ENCODE measurements around the gene CEP57L1. TPM values are rescaled to one million over a fixed set of nuclear protein-coding genes. Genes with fewer than 3 reads are reported as not detected.

CEP57L1 gene
- total and polyA plus RNA-seq, 5 donors: 7.1 to 10.4 (median 8.3) TPM

DNA sequence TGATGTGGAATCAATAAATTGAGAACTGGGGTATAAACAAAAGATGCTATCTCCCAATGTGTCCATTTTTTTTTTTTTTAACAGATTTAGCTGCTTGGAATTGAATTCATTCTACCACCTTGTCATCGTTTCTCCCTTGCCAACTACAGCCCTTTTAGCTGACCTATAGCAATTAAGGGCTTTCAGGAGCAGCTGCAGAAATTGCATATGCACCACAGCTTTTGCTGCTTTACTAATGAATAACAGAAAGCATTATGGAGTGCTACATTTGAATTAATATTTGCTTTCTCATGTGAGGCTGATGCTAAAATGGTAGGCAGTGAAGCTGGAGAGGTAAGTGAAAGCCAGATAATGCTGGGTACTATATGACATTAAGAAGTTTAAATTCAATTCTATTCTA, 6.3 kb upstream of the CEP57L1 start:
- H3K27ac ChIP-seq (ENCODE audit: low read length): no peak overlapping the region
- H3K27me3 ChIP-seq (ENCODE audit: control insufficient read depth, insufficient read depth): no peaks in the 10 kb centered on the region
- peaks cover 5% of the 10 kb centered on the region for H3K4me1 ChIP-seq (ENCODE audit: control insufficient read depth, insufficient read depth, low read length)
- no peak for ATAC-seq
- H3K9me3 ChIP-seq (ENCODE audit: control insufficient read depth, low read length): no peaks in the 10 kb centered on the region
- WGBS: 73% methylated on average over 1 of the region's 1 CpG
- DNase-seq: no peak
- intact Hi-C loops (cut with DNase I): no loop called here
- H3K4me3 ChIP-seq (ENCODE audit: low read length): peak overlapping the region; percentile 35

DNA sequence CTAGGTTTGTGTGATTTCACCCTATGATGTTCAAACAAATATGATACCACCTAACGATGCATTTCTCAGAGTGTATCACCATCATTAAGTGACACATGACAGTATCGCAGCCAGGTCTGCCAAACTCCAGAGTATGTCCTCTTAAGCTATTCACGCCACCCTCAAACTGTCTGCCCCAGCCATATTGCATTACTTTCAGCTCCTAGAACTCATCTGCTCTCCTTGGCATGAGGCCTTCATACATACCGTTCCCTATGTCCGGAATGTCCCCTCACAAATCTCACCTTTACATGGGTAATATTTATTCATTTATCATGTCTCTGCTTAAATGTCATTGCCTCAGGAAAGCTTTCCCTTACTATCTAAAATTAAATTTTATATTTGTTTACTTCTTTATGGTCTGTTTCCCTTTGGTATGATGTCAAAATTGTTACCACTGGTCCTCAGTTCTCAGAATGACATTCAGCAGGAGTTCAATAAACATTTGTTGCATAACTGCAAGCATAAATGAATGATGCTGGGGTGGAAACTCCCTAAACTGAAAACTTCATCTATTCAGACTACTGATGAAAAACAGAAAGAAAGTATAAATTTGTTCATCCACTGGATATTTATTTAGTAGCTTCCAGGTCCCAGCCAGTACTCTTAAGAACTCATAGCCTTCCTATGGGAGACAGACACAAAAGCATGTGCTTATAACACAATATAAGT, 3.8 kb upstream of the CEP57L1 start:
- no peak for ATAC-seq
- 73% methylated on average over 5 of the region's 5 CpGs for WGBS
- no peak for DNase-seq
- Histone ChIP-seq H3K27me3 (ENCODE audit: control insufficient read depth, insufficient read depth) (no peaks in the 10 kb centered on the region), H3K9me3 (ENCODE audit: control insufficient read depth, low read length) (no peaks in the 10 kb centered on the region), H3K27ac (ENCODE audit: low read length) (peak overlapping the region; percentile 39), H3K4me3 (ENCODE audit: low read length) (peak overlapping the region; percentile 85), H3K4me1 (ENCODE audit: control insufficient read depth, insufficient read depth, low read length) (peaks cover 3% of the 10 kb centered on the region)
- intact Hi-C loops (cut with DNase I): loop anchor here in 2 of 4 donors (10.0 kb wide), 1 partner anchor 293 kb away; the partner anchor contains the start of gene CD164 (in 2 of the 2)

DNA sequence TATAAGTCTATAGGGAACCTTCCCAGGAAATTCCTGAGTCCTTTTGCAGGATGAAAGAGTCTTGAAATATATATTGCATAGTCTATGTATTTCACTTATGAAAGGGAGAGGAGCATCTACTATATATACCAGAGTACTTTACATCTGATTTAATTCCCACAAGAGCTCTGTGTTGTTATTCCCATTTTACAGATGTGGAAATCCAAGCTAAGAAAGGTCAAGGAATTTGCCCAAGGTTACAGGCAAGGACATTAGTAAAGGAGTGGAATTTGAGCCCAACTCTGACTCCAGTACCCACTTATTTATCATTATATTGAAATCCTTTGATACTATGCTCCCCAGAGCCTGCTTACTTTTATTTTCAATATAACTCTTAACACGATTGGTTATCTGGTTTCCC, 3.2 kb upstream of the CEP57L1 start:
- ATAC-seq: no peak
- Histone ChIP-seq H3K9me3 (ENCODE audit: control insufficient read depth, low read length) (no peaks in the 10 kb centered on the region), H3K4me1 (ENCODE audit: control insufficient read depth, insufficient read depth, low read length) (peaks cover 3% of the 10 kb centered on the region), H3K27ac (ENCODE audit: low read length) (no peak overlapping the region), H3K4me3 (ENCODE audit: low read length) (peak overlapping the region; percentile 85), H3K27me3 (ENCODE audit: control insufficient read depth, insufficient read depth) (no peaks in the 10 kb centered on the region)
- intact Hi-C loops (cut with DNase I): loop anchor here in 2 of 4 donors (10.0 kb wide), 1 partner anchor 293 kb away; the partner anchor contains the start of gene CD164 (in 2 of the 2)
- WGBS: 12% methylated on average over 1 of the region's 1 CpG
- no peak for DNase-seq

- Histone ChIP-seq H3K4me3 (ENCODE audit: low read length) (peak overlapping the region; percentile 85), H3K9me3 (ENCODE audit: control insufficient read depth, low read length) (no peaks in the 10 kb centered on the region), H3K27ac (ENCODE audit: low read length) (peak overlapping the region; percentile 82), H3K4me1 (ENCODE audit: control insufficient read depth, insufficient read depth, low read length) (peaks cover 3% of the 10 kb centered on the region), H3K27me3 (ENCODE audit: control insufficient read depth, insufficient read depth) (no peaks in the 10 kb centered on the region)
- DNase-seq (no peak), ATAC-seq (no peak)
- under 1% methylated on average over 19 of the region's 19 CpGs for WGBS
- intact Hi-C loops (cut with DNase I): loop anchor here in 2 of 4 donors (10.0 kb wide), 1 partner anchor 291 kb away; the partner anchor contains the start of gene CD164 (in 2 of the 2)
Observed at GRCh38 chr6:109093732-109094415, 1.4 kb upstream of the CEP57L1 start.

DNA sequence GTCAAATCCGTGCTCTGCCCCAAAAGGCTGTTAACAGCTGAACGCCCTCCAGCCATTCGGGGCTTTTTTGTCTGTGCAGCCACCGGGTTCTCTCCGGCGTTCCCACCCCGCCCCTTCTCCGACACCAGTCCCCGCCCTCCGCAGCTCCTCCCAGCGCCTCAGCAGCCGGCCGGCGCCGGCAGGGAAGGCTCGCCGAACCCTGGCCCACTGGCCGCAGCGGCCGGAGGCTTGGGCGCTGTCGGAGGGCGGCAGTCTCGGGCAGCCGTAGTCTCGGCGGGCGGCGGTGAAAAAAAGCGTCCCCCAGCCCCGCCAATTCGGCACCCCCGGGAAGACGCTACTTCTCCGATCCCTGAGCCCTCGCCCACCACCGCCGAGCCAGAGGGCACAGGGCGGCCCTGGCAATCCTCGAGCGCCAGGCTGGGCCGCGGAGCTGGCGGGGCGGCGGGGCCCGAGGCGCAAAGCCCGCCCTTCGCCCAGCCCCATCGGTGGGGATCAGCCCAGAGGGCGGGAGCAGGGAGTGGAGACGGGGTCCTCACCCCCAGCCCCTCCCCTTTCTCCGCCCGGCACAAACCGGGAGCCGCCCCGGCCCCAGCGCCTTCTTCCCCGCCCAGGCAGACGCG, 781 bp upstream of the CEP57L1 start, which contains the start of gene SESN1:
Gene SESN1 (minus strand): TSS at position 431 of the 620 bp plus-strand sequence. CDS start 773 bp downstream, outside the sequence.
- Histone ChIP-seq H3K27me3 (ENCODE audit: control insufficient read depth, insufficient read depth) (no peaks in the 10 kb centered on the region), H3K4me3 (ENCODE audit: low read length) (peak within 1 kb of the TSS; percentile 85), H3K9me3 (ENCODE audit: control insufficient read depth, low read length) (no peaks in the 10 kb centered on the region), H3K4me1 (ENCODE audit: control insufficient read depth, insufficient read depth, low read length) (peaks cover 3% of the 10 kb centered on the region), H3K27ac (ENCODE audit: low read length) (peak within 1 kb of the TSS; percentile 94)
- WGBS: under 1% methylated on average over 62 of the region's 62 CpGs
- ATAC-seq: peak; percentile 96 to 97
- intact Hi-C loops (cut with DNase I): loop anchor here in 2 of 4 donors (10.0 kb wide), 1 partner anchor 290 kb away; the partner anchor contains the start of gene CD164 (in 2 of the 2)
- DNase-seq: peak; percentile 93 to 97 (median 97)

- peak overlapping the region; percentile 85 for H3K4me3 ChIP-seq (ENCODE audit: low read length)
- H3K27ac ChIP-seq (ENCODE audit: low read length): peak overlapping the region; percentile 94
- no peaks in the 10 kb centered on the region for H3K27me3 ChIP-seq (ENCODE audit: control insufficient read depth, insufficient read depth)
- peaks cover 3% of the 10 kb centered on the region for H3K4me1 ChIP-seq (ENCODE audit: control insufficient read depth, insufficient read depth, low read length)
- intact Hi-C loops (cut with DNase I): loop anchor here in 2 of 4 donors (10.0 kb wide), 1 partner anchor 289 kb away; the partner anchor contains the start of gene CD164 (in 2 of the 2)
- no peaks in the 10 kb centered on the region for H3K9me3 ChIP-seq (ENCODE audit: control insufficient read depth, low read length)
- DNase-seq (no peak), ATAC-seq (no peak)
- WGBS: 1% methylated on average over 8 of the region's 8 CpGs
Observed at GRCh38 chr6:109095835-109096084, 453 bp downstream of the CEP57L1 start.

- H3K27me3 ChIP-seq (ENCODE audit: control insufficient read depth, insufficient read depth): no peaks in the 10 kb centered on the region
- DNase-seq: no peak
- H3K4me3 ChIP-seq (ENCODE audit: low read length): peak overlapping the region; percentile 85
- H3K27ac ChIP-seq (ENCODE audit: low read length): no peak overlapping the region
- no peak for ATAC-seq
- intact Hi-C loops (cut with DNase I): loop anchor here in 2 of 4 donors (10.0 kb wide), 1 partner anchor 289 kb away; the partner anchor contains the start of gene CD164 (in 2 of the 2)
- WGBS: 47% methylated on average over 6 of the region's 6 CpGs
- H3K4me1 ChIP-seq (ENCODE audit: control insufficient read depth, insufficient read depth, low read length): peaks cover 2% of the 10 kb centered on the region
- H3K9me3 ChIP-seq (ENCODE audit: control insufficient read depth, low read length): no peaks in the 10 kb centered on the region
Observed at GRCh38 chr6:109096208-109096607, 901 bp downstream of the CEP57L1 start.

GRCh38 chr6:109097661-109098060, 2.4 kb downstream of the CEP57L1 start:
- intact Hi-C loops (cut with DNase I): loop anchor here in 2 of 4 donors (10.0 kb wide), 1 partner anchor 287 kb away; the partner anchor contains the start of gene CD164 (in 2 of the 2)
- Histone ChIP-seq H3K27me3 (ENCODE audit: control insufficient read depth, insufficient read depth) (no peaks in the 10 kb centered on the region), H3K27ac (ENCODE audit: low read length) (no peak overlapping the region), H3K9me3 (ENCODE audit: control insufficient read depth, low read length) (no peaks in the 10 kb centered on the region), H3K4me3 (ENCODE audit: low read length) (no peak overlapping the region), H3K4me1 (ENCODE audit: control insufficient read depth, insufficient read depth, low read length) (no peaks in the 10 kb centered on the region)
- DNase-seq (no peak), ATAC-seq (no peak)
- WGBS: 96% methylated on average over 1 of the region's 1 CpG

GRCh38 chr6:109102762-109103161, 7.5 kb downstream of the CEP57L1 start:
- ATAC-seq (no peak), DNase-seq (no peak)
- H3K27ac ChIP-seq (ENCODE audit: low read length): no peak overlapping the region
- H3K4me1 ChIP-seq (ENCODE audit: control insufficient read depth, insufficient read depth, low read length): no peaks in the 10 kb centered on the region
- intact Hi-C loops (cut with DNase I): no loop called here
- WGBS: 29% methylated on average over 1 of the region's 1 CpG
- no peak overlapping the region for H3K4me3 ChIP-seq (ENCODE audit: low read length)
- H3K9me3 ChIP-seq (ENCODE audit: control insufficient read depth, low read length): no peaks in the 10 kb centered on the region
- H3K27me3 ChIP-seq (ENCODE audit: control insufficient read depth, insufficient read depth): no peaks in the 10 kb centered on the region

DNA sequence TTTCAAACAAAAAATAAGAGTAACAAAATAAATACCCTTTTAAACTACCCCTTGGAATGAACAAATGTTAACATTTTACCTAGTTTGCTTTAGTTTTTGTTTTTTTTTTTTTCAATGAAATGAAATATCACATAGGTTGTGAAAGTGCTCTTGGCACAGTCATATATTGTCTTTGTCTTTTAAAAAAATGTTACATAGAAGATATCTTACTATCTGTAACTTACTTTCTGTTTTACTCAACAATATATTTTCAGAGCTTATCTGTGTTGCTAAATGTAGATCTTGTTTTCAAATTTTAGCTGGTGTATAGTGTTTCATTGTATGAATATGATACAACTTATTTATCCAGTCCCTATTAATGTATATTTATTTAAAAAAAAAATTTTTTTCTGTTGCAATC, 8.6 kb downstream of the CEP57L1 start:
- H3K27ac ChIP-seq (ENCODE audit: low read length): no peak overlapping the region
- intact Hi-C loops (cut with DNase I): no loop called here
- no peak overlapping the region for H3K4me3 ChIP-seq (ENCODE audit: low read length)
- H3K9me3 ChIP-seq (ENCODE audit: control insufficient read depth, low read length): no peaks in the 10 kb centered on the region
- H3K4me1 ChIP-seq (ENCODE audit: control insufficient read depth, insufficient read depth, low read length): no peaks in the 10 kb centered on the region
- no peak for DNase-seq
- no peaks in the 10 kb centered on the region for H3K27me3 ChIP-seq (ENCODE audit: control insufficient read depth, insufficient read depth)
- ATAC-seq: no peak

DNA sequence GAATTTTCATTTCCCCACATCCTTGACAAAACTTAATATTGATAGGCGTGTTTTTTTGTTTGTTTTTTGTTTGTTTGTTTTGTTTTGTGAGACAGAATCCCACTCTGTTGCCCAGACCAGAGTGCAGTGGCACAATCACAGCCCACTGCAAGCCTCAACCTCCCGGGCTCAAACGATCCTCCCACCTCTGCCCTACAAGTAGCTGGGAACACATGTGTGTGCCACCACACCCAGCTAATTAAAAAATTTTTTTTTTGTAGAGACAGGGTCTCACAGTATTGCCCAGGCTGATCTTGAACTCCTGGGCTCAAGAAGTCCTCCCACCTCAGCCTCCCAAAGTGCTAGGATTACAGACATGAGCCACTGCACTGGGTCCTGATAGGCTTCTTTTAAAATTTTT, 9.2 kb downstream of the CEP57L1 start:
- Histone ChIP-seq H3K4me3 (ENCODE audit: low read length) (no peak overlapping the region), H3K27me3 (ENCODE audit: control insufficient read depth, insufficient read depth) (no peaks in the 10 kb centered on the region), H3K27ac (ENCODE audit: low read length) (no peak overlapping the region), H3K4me1 (ENCODE audit: control insufficient read depth, insufficient read depth, low read length) (no peaks in the 10 kb centered on the region), H3K9me3 (ENCODE audit: control insufficient read depth, low read length) (no peaks in the 10 kb centered on the region)
- 89% methylated on average over 3 of the region's 3 CpGs for WGBS
- ATAC-seq (no peak), DNase-seq (no peak)
- intact Hi-C loops (cut with DNase I): no loop called here
